Kidney capillary endothelial cell (primary cell): ENCODE measurements around the gene KRT86.
A peak's percentile ranks its signal among the peaks of the same experiment; 100 is the strongest.
"Not testable (repeated sequence)": the region's sequence is repeated elsewhere in the genome, so short reads cannot be mapped to it uniquely, and the experiment has no call there.

Experiments
- DNase-seq: peaks from one replicate; pipeline ENCODE4 v3.0.0-alpha.2; 2018; ENCODE audit warnings: low spot score

Gene KRT86

GRCh38 chr12:52314511-52314910 lies 40.1 kb downstream of the KRT86 start:
- DNase-seq, result no peak

- not testable (repeated sequence) for DNase-seq
Measured at GRCh38 chr12:52315721-52316120, 41.3 kb downstream of the KRT86 start.

DNA sequence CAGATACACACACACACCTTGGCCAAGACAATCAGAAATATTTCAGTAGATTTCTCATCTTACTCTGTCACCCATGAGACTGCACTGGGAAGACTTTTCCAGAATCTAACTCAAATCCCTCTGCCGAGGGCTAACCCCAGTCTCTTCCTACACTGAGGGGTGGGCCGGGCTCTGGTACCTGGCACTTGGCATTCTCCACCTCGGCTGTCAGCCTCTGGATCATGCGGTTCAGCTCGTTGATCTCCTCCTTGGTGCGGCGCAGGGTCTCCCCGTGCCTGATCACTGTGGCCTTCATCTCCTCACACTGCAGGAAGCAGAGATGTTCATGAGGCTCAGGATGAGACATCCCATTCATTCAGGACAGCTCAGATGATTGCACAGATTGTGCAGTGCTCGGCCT lies 41.8 kb downstream of the KRT86 start:
- no peak for DNase-seq

DNA sequence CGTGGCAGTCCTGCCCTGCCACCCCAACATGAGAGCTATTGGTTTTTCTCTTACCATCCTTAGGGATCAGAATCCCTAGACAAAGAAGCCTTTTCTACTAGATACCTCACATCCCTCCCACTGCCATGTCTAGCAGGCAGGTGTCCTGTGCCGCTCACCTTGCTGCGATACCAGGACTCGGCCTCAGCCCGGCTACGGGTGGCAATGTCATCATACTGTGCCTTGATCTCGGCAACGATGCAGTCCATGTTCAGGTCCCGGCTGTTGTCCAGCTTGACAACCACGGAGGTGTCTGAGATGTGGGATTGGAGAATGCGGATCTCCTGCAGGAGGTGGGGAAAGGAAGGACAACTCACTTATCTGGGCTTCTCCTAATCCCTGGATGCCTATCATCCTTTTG lies 42.3 kb downstream of the KRT86 start:
- DNase-seq, result no peak

DNA sequence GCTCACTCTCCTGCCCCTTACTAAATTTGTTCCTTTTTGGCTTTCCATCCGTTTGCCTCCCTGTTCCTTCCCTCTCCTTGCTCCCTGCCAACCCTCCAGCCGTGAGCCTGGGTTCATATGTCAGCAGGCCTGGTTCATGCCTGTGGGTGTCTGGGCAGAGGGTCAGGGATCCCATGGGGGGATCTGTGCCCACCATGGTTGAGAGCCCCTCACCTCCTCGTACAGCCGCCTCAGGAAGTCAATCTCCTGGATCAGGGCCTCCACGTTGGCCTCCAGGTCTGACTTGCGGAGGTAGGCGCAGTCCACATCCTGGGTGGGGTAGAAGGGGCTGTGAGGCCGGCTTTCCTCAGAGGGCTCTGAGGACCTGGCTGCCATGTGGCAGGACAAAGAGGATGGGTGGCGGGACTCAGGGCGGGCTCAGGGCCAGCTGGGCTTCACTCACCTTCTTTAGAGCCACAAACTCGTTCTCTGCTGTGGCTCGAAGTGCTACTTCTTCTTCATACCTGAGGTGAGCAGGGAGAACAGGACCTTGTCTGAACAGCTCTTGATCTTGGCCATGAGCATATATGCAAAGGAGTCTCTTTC lies 43.1 kb downstream of the KRT86 start:
- no peak for DNase-seq

DNA sequence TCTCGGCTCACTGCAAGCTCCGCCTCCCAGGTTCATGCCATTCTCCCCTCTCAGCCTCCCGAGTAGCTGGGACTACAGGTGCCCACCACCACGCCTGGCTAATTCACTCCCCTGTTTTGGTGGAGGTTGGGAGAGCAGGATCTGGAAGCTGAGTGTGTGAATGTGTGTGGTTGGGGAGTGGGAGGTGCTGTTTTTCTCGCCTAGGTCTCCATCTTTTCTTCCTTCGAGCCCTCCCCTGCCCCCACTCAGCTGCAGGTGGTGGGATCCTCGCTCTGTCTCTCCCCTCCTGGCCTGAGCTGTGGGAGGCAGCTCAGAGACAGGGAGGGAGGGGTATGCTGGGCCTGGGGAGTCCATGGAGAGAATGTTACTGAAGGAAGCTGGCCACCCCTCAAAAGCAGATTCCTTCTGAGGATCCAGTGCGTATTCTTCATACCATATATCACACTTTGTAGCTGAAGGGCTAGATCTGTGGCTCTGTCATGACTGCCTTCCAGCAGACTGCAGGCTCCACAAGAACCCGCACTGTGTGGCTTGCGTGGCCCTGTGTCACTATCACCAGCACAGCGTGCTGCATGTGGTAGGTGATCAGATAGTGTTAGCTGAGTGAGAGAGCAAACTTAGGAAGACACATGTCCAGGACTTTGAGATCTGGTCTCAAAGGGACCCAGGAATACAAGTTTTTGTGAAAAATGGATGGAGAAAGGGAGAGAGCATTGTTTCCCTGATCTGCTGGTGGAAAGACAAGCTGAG lies 44.0 kb downstream of the KRT86 start:
- DNase-seq, result no peak

DNA sequence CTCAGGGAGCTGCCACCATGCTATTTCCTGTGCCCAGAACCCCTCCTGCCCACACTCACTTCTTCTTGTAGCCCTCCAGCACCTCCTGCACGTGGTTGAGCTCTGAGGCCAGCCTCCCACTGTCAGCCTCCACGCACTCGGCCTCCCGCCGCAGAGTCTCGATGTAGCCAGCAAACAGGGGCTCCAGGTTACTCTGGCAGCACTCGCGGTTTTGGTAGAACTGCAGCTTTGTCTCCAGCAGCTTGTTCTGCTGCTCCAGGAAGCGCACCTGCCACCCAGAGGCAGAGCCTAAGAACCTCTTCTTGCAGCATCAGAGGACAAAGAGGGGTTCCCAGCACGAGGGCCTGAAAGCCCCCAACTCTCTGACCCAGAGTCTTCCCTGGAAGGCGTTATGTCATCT lies 44.7 kb downstream of the KRT86 start:
- DNase-seq, result no peak

DNA sequence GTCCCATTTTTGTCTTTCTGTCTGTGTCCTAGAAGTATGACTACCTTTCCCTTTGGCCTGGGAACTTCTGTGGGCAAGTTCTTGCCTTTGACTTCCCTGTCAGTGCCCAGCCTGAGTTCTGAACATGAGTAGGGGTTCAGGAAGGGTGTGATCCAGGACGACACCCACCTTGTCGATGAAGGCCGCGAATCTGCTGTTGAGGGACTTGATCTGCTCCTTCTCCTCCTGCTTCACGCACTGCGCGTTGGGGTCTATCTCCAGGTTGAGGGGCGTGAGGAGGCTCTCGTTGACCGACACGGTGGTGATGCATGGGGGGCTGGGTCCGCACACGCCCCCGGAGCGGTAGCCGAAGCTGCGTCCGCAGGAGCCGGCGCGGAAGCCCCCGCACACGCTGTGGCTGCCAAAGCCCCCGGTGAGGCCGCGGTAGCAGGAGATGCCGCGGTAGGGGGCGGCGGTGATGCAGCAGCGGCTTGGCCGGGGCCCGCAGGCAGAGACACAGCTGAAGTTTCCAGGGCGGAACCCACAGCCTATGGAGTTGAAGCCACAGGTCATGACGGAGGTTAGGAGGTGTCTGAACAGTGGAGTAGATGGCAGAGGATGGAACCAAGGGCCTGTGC lies 46.4 kb downstream of the KRT86 start, which contains the start of gene KRT83:
Gene KRT83, minus strand, starts transcription at position 615 of the 617 bp plus-strand sequence. Its CDS starts 63 bp downstream, at position 552.
- DNase-seq, result no peak

DNA sequence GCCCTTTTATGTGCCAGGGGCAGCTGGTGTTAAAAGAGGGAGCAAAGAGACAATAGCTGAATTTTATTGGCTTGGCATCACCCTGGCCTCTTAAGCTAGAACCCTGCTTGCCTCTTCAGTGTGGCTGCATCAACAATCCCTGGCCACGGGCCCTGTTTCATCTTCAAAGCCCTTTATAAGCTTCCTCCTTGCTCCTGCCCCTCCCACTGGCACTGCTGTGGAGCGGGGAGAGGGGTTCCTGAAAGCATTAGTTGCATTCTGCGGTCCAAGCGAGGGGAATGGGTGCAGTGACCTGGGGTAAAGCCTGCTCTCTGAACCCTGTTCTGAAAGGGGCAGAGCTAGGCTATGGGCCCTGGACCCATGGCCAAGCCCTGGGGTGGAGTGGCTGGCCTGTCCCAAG lies 47.0 kb downstream of the KRT86 start:
- DNase-seq, result no peak

DNA sequence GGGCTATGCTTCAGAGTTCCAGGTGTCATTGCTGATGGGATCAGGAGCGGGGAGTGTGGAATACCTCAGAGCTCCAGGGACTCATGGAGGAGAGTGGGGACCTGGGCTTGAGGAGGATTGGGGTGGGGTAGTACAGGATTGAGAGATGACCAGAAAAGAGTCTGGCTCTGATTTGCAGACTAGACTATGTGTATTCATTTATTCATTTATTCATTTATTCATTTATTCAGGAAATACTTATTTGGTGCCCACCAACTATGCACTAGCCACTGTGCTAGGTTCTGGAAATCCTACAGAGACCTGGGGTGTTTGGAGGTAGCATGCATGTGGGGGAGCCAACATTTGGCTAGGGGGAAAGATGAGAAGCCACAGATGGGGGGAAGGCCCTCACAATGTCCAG lies 47.6 kb downstream of the KRT86 start:
- DNase-seq, result no peak

DNA sequence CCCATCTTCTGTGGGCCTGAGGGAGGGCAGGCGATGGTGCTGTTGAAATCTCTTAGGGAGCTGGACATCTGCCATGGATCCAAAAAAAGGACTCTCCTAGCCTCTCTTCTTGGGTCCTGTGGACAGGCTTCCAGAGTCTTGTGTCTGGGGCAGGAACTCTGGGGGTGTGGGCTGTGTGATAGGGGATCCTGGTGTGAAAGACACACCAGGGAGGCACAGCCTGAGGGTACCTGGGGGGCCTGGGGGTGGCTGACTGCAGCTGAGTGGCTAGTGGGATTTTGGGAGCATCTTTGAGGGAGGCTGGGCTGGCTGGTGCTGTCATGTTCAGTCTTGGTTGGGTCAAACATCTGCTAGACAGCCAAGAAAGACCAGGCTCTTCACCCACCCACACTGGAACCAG lies 48.6 kb downstream of the KRT86 start:
- DNase-seq, result no peak

GRCh38 chr12:52323416-52324152 lies 49.1 kb downstream of the KRT86 start:
- no peak for DNase-seq

DNA sequence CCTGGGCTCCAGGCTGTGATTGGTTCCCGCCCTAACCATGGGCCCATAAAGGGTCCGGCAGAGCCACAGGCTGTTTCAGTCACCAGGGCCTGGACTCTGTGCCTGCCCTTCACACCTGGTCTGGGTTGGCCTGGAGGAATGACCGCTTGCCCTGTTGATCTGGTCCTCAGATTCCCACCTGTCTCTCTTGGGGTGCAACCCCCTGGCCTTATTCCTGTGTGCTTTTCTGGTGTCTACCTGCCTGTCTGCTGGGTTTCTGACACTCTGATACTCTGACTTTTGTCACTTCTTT lies 49.7 kb downstream of the KRT86 start:
- DNase-seq, result no peak

DNA sequence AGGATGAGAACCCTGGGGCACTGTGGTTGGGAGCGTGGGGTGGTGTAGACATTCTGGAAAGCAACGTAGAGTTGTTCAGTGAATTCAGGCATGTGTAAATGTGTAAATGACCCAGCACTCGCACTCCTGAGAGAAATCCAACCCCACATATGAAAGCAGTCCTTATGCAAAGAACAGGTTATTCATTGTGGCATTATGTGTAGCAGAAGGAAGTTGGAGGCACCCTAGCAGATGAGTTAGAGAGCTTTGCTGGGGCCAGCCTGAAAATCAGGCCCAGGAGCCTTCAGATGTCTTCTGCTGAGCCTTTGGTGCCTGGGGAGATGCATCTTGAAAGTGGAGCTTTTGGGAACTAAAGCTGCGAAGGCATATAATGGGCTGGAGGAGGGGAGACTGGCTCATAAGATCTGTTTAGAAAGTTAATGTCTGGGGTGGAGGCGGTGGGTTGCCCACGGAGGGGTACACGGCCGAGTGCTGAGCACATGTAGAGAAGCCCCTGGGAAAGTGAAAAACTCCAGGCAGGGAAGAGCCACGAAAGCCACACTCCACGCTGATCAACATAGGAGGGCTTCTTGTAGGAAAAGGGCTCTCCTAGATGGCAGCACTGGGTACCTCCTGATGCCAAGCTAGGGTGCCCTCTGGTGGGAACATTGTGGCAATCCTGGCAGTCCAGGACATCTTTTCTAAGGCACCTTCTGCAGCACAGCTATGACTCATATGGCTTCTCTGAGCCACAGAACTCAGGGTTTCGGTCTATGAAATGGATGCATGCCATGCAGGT lies 52.8 kb downstream of the KRT86 start:
- DNase-seq, result peak; percentile 91

DNA sequence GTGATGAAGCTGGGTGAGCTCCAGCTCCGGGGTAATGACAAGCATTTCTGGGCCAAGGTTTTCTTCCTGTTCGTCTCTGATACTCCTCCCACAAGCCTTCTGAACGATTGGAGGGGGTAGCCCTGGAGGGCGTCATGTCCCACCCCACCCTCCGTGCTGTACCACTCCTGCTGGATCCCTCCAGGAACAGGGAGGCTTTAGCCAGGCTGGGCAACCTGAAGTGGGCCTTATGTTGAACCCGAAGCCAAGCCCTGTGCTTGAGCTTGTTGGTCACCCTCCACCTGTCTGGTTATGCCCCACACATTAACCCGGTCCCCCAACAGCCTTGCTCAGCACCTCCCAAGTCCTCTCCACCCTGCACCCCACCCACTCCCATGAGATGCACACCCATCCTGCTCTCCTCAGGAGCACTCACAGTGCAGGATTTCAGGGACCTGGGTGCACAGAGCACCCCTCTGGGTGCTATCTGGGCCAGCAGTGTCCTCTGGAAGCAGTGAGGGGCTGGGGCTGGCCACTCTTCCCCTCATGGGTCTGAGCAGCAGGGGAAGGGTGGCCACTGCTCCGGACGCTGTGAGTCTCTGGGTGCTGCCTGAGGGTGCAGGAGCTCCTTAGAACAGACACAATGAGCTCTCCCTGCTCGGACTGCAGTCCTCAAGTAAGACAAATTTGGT lies 53.5 kb downstream of the KRT86 start:
- DNase-seq, result no peak

DNA sequence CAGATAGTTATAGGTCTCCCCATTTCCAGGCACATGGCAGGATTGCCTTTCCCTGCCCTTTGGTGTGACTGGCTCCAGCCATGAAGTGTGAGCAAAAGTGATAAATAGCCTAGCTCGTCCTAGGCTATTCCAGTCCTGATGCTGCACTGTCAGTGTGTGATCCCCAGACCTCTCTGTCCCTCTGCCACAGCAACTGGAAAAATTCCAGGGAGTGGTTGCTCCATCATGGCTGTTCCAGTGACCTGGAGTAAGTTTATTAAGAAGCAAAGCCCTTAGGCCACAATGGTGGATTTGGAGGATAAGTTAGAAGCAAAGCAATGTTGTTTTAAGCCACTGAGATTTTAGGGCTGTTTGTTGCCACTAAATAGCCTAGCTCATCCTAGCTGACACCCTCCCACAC lies 56.6 kb downstream of the KRT86 start:
- no peak for DNase-seq

GRCh38 chr12:52331833-52332232 lies 57.4 kb downstream of the KRT86 start:
- no peak for DNase-seq

GRCh38 chr12:52332381-52332780 lies 57.9 kb downstream of the KRT86 start:
- DNase-seq, result no peak

GRCh38 chr12:52333321-52333720 lies 58.9 kb downstream of the KRT86 start:
- DNase-seq, result no peak

GRCh38 chr12:52334185-52334584 lies 59.7 kb downstream of the KRT86 start:
- DNase-seq, result no peak

GRCh38 chr12:52335598-52336262 lies 61.3 kb downstream of the KRT86 start:
- DNase-seq, result no peak
